ENCODE results near the gene TIMM21. TPM values are rescaled to one million over a fixed set of nuclear protein-coding genes. Genes with fewer than 3 reads are reported as not detected.
A peak's percentile ranks its signal among the peaks of the same experiment; 100 is the strongest.

TIMM21 gene
- total RNA-seq, 1 donor from 2014 or later: 28.4 TPM

GRCh38 chr18:74110976-74111375 is 37.3 kb upstream of the TIMM21 start:
- peaks cover 4% of the 10 kb centered on the region for H3F3A ChIP-seq (ENCODE audit: low read depth)
- H3K27ac ChIP-seq: no peak overlapping the region
- no peaks in the 10 kb centered on the region for H3K36me3 ChIP-seq
- H3K4me1 Mint-ChIP-seq: peaks cover 18% of the 10 kb centered on the region
- no peaks in the 10 kb centered on the region for H3K9me3 ChIP-seq (ENCODE audit: low read depth)
- no peak for DNase-seq (ENCODE audit: low spot score)
- H3K27me3 ChIP-seq: no peaks in the 10 kb centered on the region
- H2AFZ ChIP-seq (replicated peaks): no peak overlapping the region
- H3K4me1 ChIP-seq: peaks cover 16% of the 10 kb centered on the region
- no peak overlapping the region for H3K4me2 ChIP-seq
- H3K36me3 Mint-ChIP-seq: peaks cover 5% of the 10 kb centered on the region
- TF ChIP-seq EZH2 (IDR thresholded peaks at IDR 0.05) (no peak), EZH2phosphoT487 (IDR thresholded peaks at IDR 0.05) (no peak), CTCF (IDR thresholded peaks at IDR 0.05) (no peak)
- H4K20me1 ChIP-seq (ENCODE audit: low read depth): no peaks in the 10 kb centered on the region
- H3K27me3 Mint-ChIP-seq (ENCODE audit: insufficient read depth, low read depth): no peaks in the 10 kb centered on the region
- no peak overlapping the region for H3K9ac ChIP-seq
- H3K4me3 ChIP-seq: no peak overlapping the region
- no peaks in the 10 kb centered on the region for H3K79me2 ChIP-seq (ENCODE audit: low read depth)
- no peak overlapping the region for H3K4me3 Mint-ChIP-seq
- no peak overlapping the region for H3K27ac Mint-ChIP-seq
- peaks cover 27% of the 10 kb centered on the region for H3K9me3 Mint-ChIP-seq

DNA sequence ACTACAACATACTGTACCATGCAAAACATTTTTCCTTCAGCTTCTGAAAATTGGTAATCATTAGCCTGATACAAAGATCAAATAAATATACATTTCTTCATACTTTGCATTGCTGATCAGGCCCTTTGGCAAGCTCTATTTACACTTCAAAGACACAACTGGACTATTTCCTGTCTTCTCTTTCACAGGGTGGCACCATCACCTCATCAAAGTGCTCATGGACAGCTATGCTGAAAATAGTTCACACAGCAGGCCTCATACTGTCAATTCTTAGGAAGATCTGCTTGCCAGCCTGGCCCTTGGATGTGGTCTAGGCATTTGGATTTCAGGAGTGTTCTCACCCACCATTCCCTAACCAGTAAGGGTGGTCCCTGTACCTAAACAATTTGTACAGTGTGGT is 34.6 kb upstream of the TIMM21 start:
- Mint-ChIP-seq H3K27ac (no peak overlapping the region), H3K36me3 (peaks cover 5% of the 10 kb centered on the region), H3K27me3 (ENCODE audit: insufficient read depth, low read depth) (no peaks in the 10 kb centered on the region), H3K4me3 (no peak overlapping the region), H3K9me3 (peaks cover 19% of the 10 kb centered on the region), H3K4me1 (peaks cover 21% of the 10 kb centered on the region)
- Histone ChIP-seq H3K4me3 (no peak overlapping the region), H3K4me2 (peak overlapping the region; percentile 39), H4K20me1 (ENCODE audit: low read depth) (no peaks in the 10 kb centered on the region), H3F3A (ENCODE audit: low read depth) (peaks cover 4% of the 10 kb centered on the region), H3K27ac (no peak overlapping the region), H3K9me3 (ENCODE audit: low read depth) (no peaks in the 10 kb centered on the region), H3K27me3 (no peaks in the 10 kb centered on the region), H3K36me3 (no peaks in the 10 kb centered on the region), H3K4me1 (peaks cover 18% of the 10 kb centered on the region), H3K9ac (no peak overlapping the region), H3K79me2 (ENCODE audit: low read depth) (no peaks in the 10 kb centered on the region), H2AFZ (replicated peaks) (no peak overlapping the region)
- DNase-seq (ENCODE audit: low spot score): no peak
- TF ChIP-seq EZH2 (IDR thresholded peaks at IDR 0.05): no peak
- TF ChIP-seq EZH2phosphoT487 (IDR thresholded peaks at IDR 0.05): no peak
- TF ChIP-seq CTCF (IDR thresholded peaks at IDR 0.05): no peak

GRCh38 chr18:74114116-74114515 is 34.2 kb upstream of the TIMM21 start:
- Mint-ChIP-seq H3K9me3 (peaks cover 16% of the 10 kb centered on the region), H3K36me3 (peaks cover 5% of the 10 kb centered on the region), H3K27ac (no peak overlapping the region), H3K4me3 (no peak overlapping the region), H3K4me1 (peaks cover 21% of the 10 kb centered on the region), H3K27me3 (ENCODE audit: insufficient read depth, low read depth) (no peaks in the 10 kb centered on the region)
- no peaks in the 10 kb centered on the region for H3K27me3 ChIP-seq
- no peak overlapping the region for H3K9ac ChIP-seq
- peaks cover 18% of the 10 kb centered on the region for H3K4me1 ChIP-seq
- H3K79me2 ChIP-seq (ENCODE audit: low read depth): no peaks in the 10 kb centered on the region
- no peak overlapping the region for H3K27ac ChIP-seq
- H3K36me3 ChIP-seq: no peaks in the 10 kb centered on the region
- DNase-seq (ENCODE audit: low spot score): peak; percentile 45
- H2AFZ ChIP-seq (replicated peaks): no peak overlapping the region
- no peak overlapping the region for H3K4me3 ChIP-seq
- H3K4me2 ChIP-seq: peak overlapping the region; percentile 39
- no peaks in the 10 kb centered on the region for H4K20me1 ChIP-seq (ENCODE audit: low read depth)
- H3F3A ChIP-seq (ENCODE audit: low read depth): peaks cover 4% of the 10 kb centered on the region
- no peaks in the 10 kb centered on the region for H3K9me3 ChIP-seq (ENCODE audit: low read depth)
- no peak for TF ChIP-seq CTCF (IDR thresholded peaks at IDR 0.05)
- TF ChIP-seq EZH2 (IDR thresholded peaks at IDR 0.05): no peak
- no peak for TF ChIP-seq EZH2phosphoT487 (IDR thresholded peaks at IDR 0.05)
